Esophagus squamous epithelium (tissue), 5 donors: Measurements from ENCODE around the gene CDH12. TPM values are rescaled to one million over a fixed set of nuclear protein-coding genes. Genes with fewer than 3 reads are reported as not detected.
"Not testable (repeated sequence)": the region's sequence is repeated elsewhere in the genome, so short reads cannot be mapped to it uniquely, and the experiment has no call there.

Experiments used
- DNase-seq: peaks from one replicate; lab custom pipeline; 2025; lab: John Stamatoyannopoulos, UW
- H3K27ac ChIP-seq, 4 donors: fragments of 200-600 bp; sonication (generic); one replicate each; pipeline ENCODE4 v1.5.1; 2016 to 2019; ENCODE audit warnings: mild to moderate bottlenecking in 1 of 4
- H3K27me3 ChIP-seq, 4 donors: fragments of 200-600 bp; sonication (generic); 1 replicate in 3 of 4; 2 replicates in 1 of 4; pipeline versions ENCODE4 v1.5.1 to v1.6.0; 2017 to 2021; ENCODE audit warnings: antibody characterized with exemption in 1 of 4
- H3K36me3 ChIP-seq, 3 donors: fragments of 200-600 bp; sonication (generic); one replicate each; pipeline ENCODE4 v1.5.1; 2016 to 2019
- H3K4me1 ChIP-seq, 3 donors: fragments of 200-600 bp; sonication (generic); one replicate each; pipeline ENCODE4 v1.5.1; 2017 to 2019
- H3K4me3 ChIP-seq, 4 donors: fragments of 200-600 bp; sonication (generic); 1 replicate in 3 of 4; 2 replicates in 1 of 4; pipeline ENCODE4 v1.5.1; 2016 to 2019; ENCODE audit warnings: mild to moderate bottlenecking in 2 of 4, moderate library complexity in 1 of 4
- H3K9me3 ChIP-seq, 3 donors: fragments of 200-600 bp; sonication (generic); one replicate each; pipeline ENCODE4 v1.5.1; 2016 to 2019
- POLR2A ChIP-seq, 4 donors: fragments of 450-650 bp; IDR thresholded peaks; one replicate each; pipeline ENCODE4 v1.6.1; 2017; ENCODE audit warnings: antibody characterized with exemption in 4 of 4, mild to moderate bottlenecking in 4 of 4, moderate library complexity in 3 of 4
- WGBS, 2 donors: methylation state at CpG; one replicate each; pipeline ENCODE4 v1.1.5; 2018; 5-methylcytosine and 5-hydroxymethylcytosine counted together
- intact Hi-C: fragments of 100-400 bp; cut with DNase I; formaldehyde crosslinking; loops from one replicate; pipeline ENCODE4 v1.15.0; 2022
- total RNA-seq, 4 donors: library from RNA; depleted of rRNA; stranded (reverse); fragments of >200 nt; gene quantifications; one replicate each; pipeline ENCODE4 v1.1.0, GENCODE V29; 2016
- TF ChIP-seq, protein P1 (sequence below), 6 experiments: fragments of 450-650 bp in 4 of 6; fragments of 200-600 bp in 2 of 6; sonication (generic) in 2 of 6; IDR thresholded peaks; one replicate each; pipeline ENCODE4 v1.5.1; 2016 to 2019; ENCODE audit warnings: antibody characterized with exemption in 6 of 6, mild to moderate bottlenecking in 4 of 6, moderate library complexity in 4 of 6
- donor health status: DM: yes; HTN: yes; CAD: no.

The CDH12 gene
- total RNA-seq, 4 donors from 2014 or later: not detected

DNA sequence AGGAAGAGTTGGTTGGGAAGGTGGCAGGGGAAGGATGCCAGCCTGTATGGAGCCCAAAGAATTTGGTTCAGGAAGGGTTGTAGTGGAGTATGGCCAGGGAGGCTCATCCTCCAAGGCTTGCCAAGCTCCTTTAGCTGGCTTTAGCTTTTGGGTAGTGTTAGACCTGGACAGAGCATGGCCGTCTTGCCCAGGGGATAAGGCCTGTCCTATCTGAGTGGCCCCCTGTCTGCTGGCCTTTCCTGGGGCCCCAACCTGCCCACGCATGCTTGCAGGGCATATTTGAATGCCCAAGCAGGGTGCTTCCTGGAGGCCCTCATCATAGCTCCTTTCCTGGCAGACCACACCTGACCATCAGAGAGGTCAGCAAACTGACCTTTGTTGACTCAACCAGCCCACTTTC is 227.7 kb downstream of the CDH12 start:
- no peaks in the 10 kb centered on the region for H3K27me3 ChIP-seq
- H3K9me3 ChIP-seq: peaks cover 0 to 3% (median 0%) of the 10 kb centered on the region in 3 donors

DNA sequence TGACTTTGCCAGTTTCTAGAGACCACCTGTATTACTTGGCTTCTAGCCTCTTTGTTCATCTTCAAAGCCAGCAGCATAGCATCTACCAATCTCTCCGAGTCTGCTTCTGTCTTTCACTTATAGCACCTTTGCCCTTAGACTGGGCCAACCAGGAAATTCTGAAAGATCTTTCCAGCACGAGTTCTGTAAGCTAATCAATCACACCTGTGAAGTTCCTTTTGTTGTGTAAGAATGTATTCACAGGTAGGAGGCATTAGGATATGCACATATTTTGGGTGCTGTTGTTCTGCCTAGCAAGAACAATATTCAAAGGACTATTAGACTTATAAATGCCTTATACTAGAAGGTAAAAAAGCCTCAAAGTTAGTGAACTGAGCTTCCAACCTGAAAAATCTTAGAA is 232.1 kb downstream of the CDH12 start:
- peaks cover 0 to 3% (median 0%) of the 10 kb centered on the region in 3 donors for H3K9me3 ChIP-seq
- no peaks in the 10 kb centered on the region for H3K4me1 ChIP-seq
- intact Hi-C loops: no loop called here
- no peaks in the 10 kb centered on the region for H3K36me3 ChIP-seq
- no peak overlapping the region for H3K27ac ChIP-seq
- no peak for DNase-seq
- H3K27me3 ChIP-seq: no peaks in the 10 kb centered on the region
- TF ChIP-seq, protein P1, sequence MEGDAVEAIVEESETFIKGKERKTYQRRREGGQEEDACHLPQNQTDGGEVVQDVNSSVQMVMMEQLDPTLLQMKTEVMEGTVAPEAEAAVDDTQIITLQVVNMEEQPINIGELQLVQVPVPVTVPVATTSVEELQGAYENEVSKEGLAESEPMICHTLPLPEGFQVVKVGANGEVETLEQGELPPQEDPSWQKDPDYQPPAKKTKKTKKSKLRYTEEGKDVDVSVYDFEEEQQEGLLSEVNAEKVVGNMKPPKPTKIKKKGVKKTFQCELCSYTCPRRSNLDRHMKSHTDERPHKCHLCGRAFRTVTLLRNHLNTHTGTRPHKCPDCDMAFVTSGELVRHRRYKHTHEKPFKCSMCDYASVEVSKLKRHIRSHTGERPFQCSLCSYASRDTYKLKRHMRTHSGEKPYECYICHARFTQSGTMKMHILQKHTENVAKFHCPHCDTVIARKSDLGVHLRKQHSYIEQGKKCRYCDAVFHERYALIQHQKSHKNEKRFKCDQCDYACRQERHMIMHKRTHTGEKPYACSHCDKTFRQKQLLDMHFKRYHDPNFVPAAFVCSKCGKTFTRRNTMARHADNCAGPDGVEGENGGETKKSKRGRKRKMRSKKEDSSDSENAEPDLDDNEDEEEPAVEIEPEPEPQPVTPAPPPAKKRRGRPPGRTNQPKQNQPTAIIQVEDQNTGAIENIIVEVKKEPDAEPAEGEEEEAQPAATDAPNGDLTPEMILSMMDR (IDR thresholded peaks at IDR 0.05): no peak
- no peak for TF ChIP-seq POLR2A (IDR thresholded peaks at IDR 0.05)
- WGBS, 2 donors: 9 to 12% methylated on average over 2 of the region's 2 CpGs
- H3K4me3 ChIP-seq: no peak overlapping the region

More for the DNA sequence above, 227.7 kb downstream of the CDH12 start:
- 86 to 100% methylated on average over 1 of the region's 2 CpGs for WGBS, 2 donors
- H3K4me3 ChIP-seq: no peak overlapping the region
- intact Hi-C loops: no loop called here
- no peaks in the 10 kb centered on the region for H3K36me3 ChIP-seq
- H3K4me1 ChIP-seq: no peaks in the 10 kb centered on the region
- no peak for DNase-seq
- no peak overlapping the region for H3K27ac ChIP-seq
- TF ChIP-seq, protein P1 (IDR thresholded peaks at IDR 0.05): no peak
- no peak for TF ChIP-seq POLR2A (IDR thresholded peaks at IDR 0.05)

DNA sequence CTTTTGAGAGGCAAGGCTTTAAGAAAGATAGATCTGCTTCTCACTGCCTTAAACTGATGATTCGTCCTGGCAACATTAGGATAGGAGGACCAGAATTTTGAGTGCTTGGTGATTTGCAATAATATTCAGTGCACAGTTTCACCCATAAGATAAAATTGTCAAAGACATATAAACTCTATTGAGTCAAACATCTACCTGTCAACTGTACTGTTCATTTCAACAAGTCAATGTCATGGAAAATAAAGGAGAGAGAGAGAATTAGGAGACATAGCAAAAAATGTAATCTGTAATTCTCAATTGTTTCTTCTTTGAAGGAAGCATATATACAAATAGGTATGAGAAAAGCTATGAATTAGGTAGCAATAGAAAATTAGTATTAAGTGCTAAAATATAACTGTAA is 237.2 kb downstream of the CDH12 start:
- no peaks in the 10 kb centered on the region for H3K9me3 ChIP-seq
- intact Hi-C loops: no loop called here
- no peak for TF ChIP-seq POLR2A (IDR thresholded peaks at IDR 0.05)
- DNase-seq: no peak
- no peak overlapping the region for H3K27ac ChIP-seq
- no peak overlapping the region for H3K4me3 ChIP-seq
- 54 to 55% methylated on average over 1 of the region's 1 CpG for WGBS, 2 donors
- H3K36me3 ChIP-seq: no peaks in the 10 kb centered on the region
- H3K4me1 ChIP-seq: no peaks in the 10 kb centered on the region
- H3K27me3 ChIP-seq: no peaks in the 10 kb centered on the region

DNA sequence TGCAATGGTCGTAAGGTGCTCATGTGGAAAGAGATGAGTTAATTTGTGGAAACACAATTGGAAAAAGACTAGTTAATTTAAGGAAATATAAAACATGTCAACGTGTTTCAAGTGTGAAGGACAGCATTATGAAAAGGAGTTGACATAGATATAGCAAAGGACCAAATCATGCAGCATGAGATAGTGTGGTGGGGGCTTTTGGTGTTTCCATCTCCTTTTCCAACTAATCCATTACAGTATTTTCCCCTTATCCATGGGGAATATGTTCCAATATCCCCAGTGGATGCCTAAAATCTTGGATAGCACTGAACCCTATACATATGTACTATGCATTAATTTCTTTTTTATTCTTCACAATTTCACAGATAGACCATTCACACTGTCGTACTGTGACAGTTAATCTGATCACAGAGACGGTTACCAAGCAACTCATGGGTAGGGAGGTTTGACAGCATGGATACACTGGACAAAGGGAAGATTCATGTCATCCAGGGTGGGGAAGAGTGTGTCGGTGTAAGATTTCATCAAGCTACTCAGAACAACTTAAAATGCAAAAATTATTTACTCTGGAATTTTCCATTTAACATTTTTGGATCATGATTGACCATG is 238.6 kb downstream of the CDH12 start:
- Histone ChIP-seq H3K27me3 (no peaks in the 10 kb centered on the region), H3K36me3 (no peaks in the 10 kb centered on the region), H3K4me1 (no peaks in the 10 kb centered on the region), H3K9me3 (no peaks in the 10 kb centered on the region), H3K4me3 (no peak overlapping the region), H3K27ac (no peak overlapping the region)
- 68 to 73% methylated on average over 5 of the region's 5 CpGs for WGBS, 2 donors
- TF ChIP-seq, protein P1 (IDR thresholded peaks at IDR 0.05): no peak
- no peak for TF ChIP-seq POLR2A (IDR thresholded peaks at IDR 0.05)
- intact Hi-C loops: no loop called here
- DNase-seq: no peak

DNA sequence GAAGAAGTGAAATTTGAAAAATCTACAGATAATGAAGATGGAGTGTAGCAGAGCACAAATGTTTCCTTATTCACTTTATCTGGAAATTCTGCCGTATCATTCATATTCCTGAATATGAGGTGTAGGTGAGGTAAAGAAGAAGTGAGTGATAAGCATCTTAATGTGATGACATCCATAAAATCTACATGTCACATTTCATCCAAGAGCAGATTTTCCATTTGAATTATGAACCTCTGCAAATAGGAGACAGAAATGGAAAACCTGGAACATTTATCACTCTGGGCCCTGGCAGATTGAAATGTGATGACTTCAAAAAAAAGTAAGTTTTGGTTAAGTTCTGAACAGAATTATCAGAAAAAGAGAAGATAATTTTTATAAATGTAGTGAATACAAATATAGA is 240.2 kb downstream of the CDH12 start:
- Histone ChIP-seq H3K36me3 (no peaks in the 10 kb centered on the region), H3K4me3 (no peak overlapping the region), H3K27me3 (no peaks in the 10 kb centered on the region), H3K4me1 (no peaks in the 10 kb centered on the region), H3K9me3 (no peaks in the 10 kb centered on the region), H3K27ac (no peak overlapping the region)
- intact Hi-C loops: no loop called here
- 84 to 86% methylated on average over 1 of the region's 1 CpG for WGBS, 2 donors
- DNase-seq: no peak
- no peak for TF ChIP-seq POLR2A (IDR thresholded peaks at IDR 0.05)
- TF ChIP-seq, protein P1 (IDR thresholded peaks at IDR 0.05): no peak

DNA sequence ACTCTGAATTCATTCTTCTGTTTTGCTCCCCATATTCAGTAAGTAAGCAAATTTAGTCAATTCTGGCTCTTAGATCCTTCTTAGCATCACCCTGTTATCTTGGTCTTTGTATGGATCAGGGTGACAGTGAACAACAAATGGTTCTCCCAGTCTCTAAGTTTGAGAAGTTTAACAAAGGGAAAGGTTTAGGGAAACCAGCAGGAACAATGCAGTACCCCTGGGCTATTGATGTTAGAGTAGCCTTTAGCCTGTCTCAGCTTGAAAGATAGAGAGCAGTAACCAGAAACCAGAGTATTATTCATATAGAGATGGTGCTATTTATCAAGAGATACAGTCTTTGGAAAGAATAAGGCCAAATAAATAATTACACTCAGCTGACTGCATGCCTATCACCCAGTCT is 241.8 kb downstream of the CDH12 start:
- no peaks in the 10 kb centered on the region for H3K36me3 ChIP-seq
- no peaks in the 10 kb centered on the region for H3K27me3 ChIP-seq
- H3K4me3 ChIP-seq: no peak overlapping the region
- intact Hi-C loops: no loop called here
- H3K27ac ChIP-seq: no peak overlapping the region
- no peak for TF ChIP-seq POLR2A (IDR thresholded peaks at IDR 0.05)
- TF ChIP-seq, protein P1 (IDR thresholded peaks at IDR 0.05): no peak
- no peak for DNase-seq
- no peaks in the 10 kb centered on the region for H3K9me3 ChIP-seq
- no peaks in the 10 kb centered on the region for H3K4me1 ChIP-seq

DNA sequence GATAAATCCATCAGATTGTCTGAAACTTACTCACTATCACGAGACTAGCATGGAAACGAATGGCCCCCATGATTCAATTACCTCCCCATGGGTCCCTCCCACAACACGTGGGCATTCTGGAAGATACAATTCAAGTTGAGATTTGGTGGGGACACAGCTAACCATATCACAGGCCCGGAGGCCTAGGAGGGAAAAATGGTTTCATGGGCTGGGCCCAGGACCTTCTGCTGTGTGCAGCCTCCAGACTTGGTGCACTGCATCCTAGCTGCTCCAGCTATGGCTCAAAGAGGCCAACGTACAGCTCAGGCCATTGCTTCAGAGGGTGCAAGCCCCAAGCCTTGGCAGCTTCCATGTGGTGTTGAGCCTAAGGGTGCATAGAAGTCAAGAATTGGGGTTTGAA is 245.6 kb downstream of the CDH12 start:
- intact Hi-C loops, H3K36me3 ChIP-seq, H3K4me3 ChIP-seq, H3K9me3 ChIP-seq, H3K27ac ChIP-seq, H3K4me1 ChIP-seq, H3K27me3 ChIP-seq, DNase-seq: not testable (repeated sequence)
- WGBS, 2 donors: 54 to 56% methylated on average over 4 to 5 of the region's 5 CpGs
